HepG2 (cell line): ENCODE measurements around the gene CDK5RAP2. TPM values are rescaled to one million over a fixed set of nuclear protein-coding genes. Genes with fewer than 3 reads are reported as not detected.

Source experiments
- ATAC-seq: fragments of 200-7000 bp; cut with Tn5 transposase; 3 replicates; pipeline ENCODE4 v1.9.1; 2020; ENCODE audit warnings: mild to moderate bottlenecking, moderate library complexity
- BruUV-seq: library from RNA; stranded (reverse); fragments of 400-500 nt; replicated peaks from 2 replicates; lab custom pipeline; 2021; lab: Mats Ljungman, UMichigan
- CTCF ChIA-PET: fragments of 300-600 bp; formaldehyde crosslinking; extraction: SDS; loops from one replicate; lab custom pipeline; 2021; ENCODE audit warnings: low total read pairs, inconsistent platforms, low intra/inter-chr PET ratio; lab: Yijun Ruan, JAX
- POLR2A ChIA-PET: fragments of 350-600 bp; sonication (Branson Sonifier 250); formaldehyde crosslinking; loops from one replicate; lab custom pipeline; 2020; ENCODE audit warnings: antibody characterized with exemption, inconsistent platforms; lab: Yijun Ruan, JAX
- DNase-seq: peaks from one replicate; pipeline ENCODE4 v3.0.0-alpha.2; 2015; ENCODE audit warnings: low spot score
- FAIRE-seq: peaks from 3 replicates; lab custom pipeline; 2011; peaks lifted over from hg19 to GRCh38; lab: Jason Lieb, UNC
- H2AFZ ChIP-seq: one replicate; pipeline ENCODE4 v1.6.1; 2011; ENCODE audit warnings: low read length, inconsistent platforms
- H3K27ac ChIP-seq: fragments of 300-600 bp; 3 replicates; pipeline ENCODE4 v1.8.0; 2011; ENCODE audit warnings: mixed run types, mild to moderate bottlenecking, mixed read lengths, low read length, inconsistent platforms; ENCODE audit not compliant: insufficient read depth; ENCODE audit errors: extremely low read length
- H3K27me3 ChIP-seq, 2 experiments: fragments of 200-600 bp in 1 of 2; 2 replicates in 1 of 2; 3 replicates in 1 of 2; pipeline versions ENCODE4 v1.6.0 to v1.8.0; 2011; ENCODE audit warnings: low read length in 2 of 2, mild to moderate bottlenecking in 2 of 2, moderate library complexity in 2 of 2, inconsistent platforms in 1 of 2; ENCODE audit not compliant: insufficient read depth in 2 of 2, control insufficient read depth in 1 of 2
- H3K36me3 ChIP-seq, 2 experiments: fragments of 200-600 bp in 1 of 2; replicated peaks in 1 of 2; 2 replicates in 1 of 2; 3 replicates in 1 of 2; pipeline versions ENCODE4 v1.5.1 to v1.8.0; 2011; ENCODE audit warnings: low read length in 2 of 2, inconsistent platforms in 1 of 2; ENCODE audit not compliant: insufficient read depth in 2 of 2, control insufficient read depth in 1 of 2
- H3K4me1 ChIP-seq: 2 replicates; pipeline ENCODE4 v1.5.1; 2012; ENCODE audit warnings: low read length, inconsistent platforms; ENCODE audit not compliant: insufficient read depth
- H3K4me2 ChIP-seq: 2 replicates; pipeline ENCODE4 v1.6.0; 2011; ENCODE audit warnings: low read depth, low read length, inconsistent platforms
- H3K4me3 ChIP-seq, 3 experiments: fragments of 200-600 bp in 1 of 3; sonication (generic), shearing (Covaris generic) in 1 of 3; replicated peaks in 1 of 3; 2 replicates each; pipeline ENCODE4 v1.5.1; 2011 to 2016; ENCODE audit warnings: low read length in 3 of 3, inconsistent platforms in 2 of 3, low read depth in 2 of 3, mild to moderate bottlenecking in 2 of 3, control low read depth in 1 of 3, mixed read lengths in 1 of 3; ENCODE audit not compliant: insufficient read depth in 1 of 3
- H3K79me2 ChIP-seq: one replicate; pipeline ENCODE4 v1.6.1; 2011; ENCODE audit warnings: low read length, inconsistent platforms; ENCODE audit not compliant: insufficient read depth
- H3K9ac ChIP-seq: 2 replicates; pipeline ENCODE4 v1.6.0; 2011; ENCODE audit warnings: mild to moderate bottlenecking, low read depth, low read length, inconsistent platforms; ENCODE audit not compliant: insufficient read depth
- H3K9me3 ChIP-seq: 2 replicates; pipeline ENCODE4 v1.5.1; 2012; ENCODE audit warnings: mild to moderate bottlenecking, low read length
- H4K20me1 ChIP-seq: 2 replicates; pipeline ENCODE4 v1.6.0; 2011; ENCODE audit warnings: inconsistent platforms, mild to moderate bottlenecking, low read length, moderate library complexity; ENCODE audit not compliant: insufficient read depth
- ARNT2 ChIP-seq: sonication (generic); formaldehyde crosslinking; IDR thresholded peaks from 2 replicates; pipeline ENCODE4 v1.8.0; 2022; ENCODE audit warnings: mild to moderate bottlenecking, low read depth, missing genetic modification reagents, moderate library complexity
- BRF2 ChIP-seq: sonication (generic); formaldehyde crosslinking; IDR thresholded peaks from 2 replicates; pipeline ENCODE4 v1.8.1; 2022; ENCODE audit warnings: mild to moderate bottlenecking, missing genetic modification reagents
- CHD2 ChIP-seq: IDR thresholded peaks from 2 replicates; pipeline ENCODE4 v1.6.1; 2011; ENCODE audit warnings: low read depth, low read length, improper control_type of control experiment
- DMAP1 ChIP-seq: IDR thresholded peaks from 2 replicates; pipeline ENCODE4 v1.6.1; 2016
- KDM5B ChIP-seq: sonication (generic); formaldehyde crosslinking; IDR thresholded peaks from 2 replicates; pipeline ENCODE4 v1.4.0; 2020; ENCODE audit warnings: missing genetic modification reagents, mild to moderate bottlenecking, borderline replicate concordance
- KLF12 ChIP-seq: sonication (generic); formaldehyde crosslinking; IDR thresholded peaks from 2 replicates; pipeline ENCODE4 v1.4.0; 2020; ENCODE audit warnings: missing genetic modification reagents, borderline replicate concordance
- REPIN1 ChIP-seq: sonication (generic); formaldehyde crosslinking; IDR thresholded peaks from 2 replicates; pipeline ENCODE4 v1.8.0; 2022; ENCODE audit warnings: missing genetic modification reagents, low read depth, mild to moderate bottlenecking, borderline replicate concordance
- SMAD3 ChIP-seq: sonication (generic); formaldehyde crosslinking; IDR thresholded peaks from 2 replicates; pipeline ENCODE4 v1.4.0; 2020; ENCODE audit warnings: missing genetic modification reagents
- THAP7 ChIP-seq: sonication (generic); formaldehyde crosslinking; IDR thresholded peaks from 2 replicates; pipeline ENCODE4 v1.8.1; 2023; ENCODE audit warnings: mild to moderate bottlenecking, missing genetic modification reagents
- ZBTB8A ChIP-seq: sonication (generic); formaldehyde crosslinking; IDR thresholded peaks from 2 replicates; pipeline ENCODE4 v1.4.0; 2020; ENCODE audit warnings: mild to moderate bottlenecking, low read depth, missing genetic modification reagents, borderline replicate concordance
- ZNF263 ChIP-seq: sonication (generic); formaldehyde crosslinking; IDR thresholded peaks from 2 replicates; pipeline ENCODE4 v1.4.0; 2020; ENCODE audit warnings: missing genetic modification reagents
- ZNF598 ChIP-seq: sonication (generic); formaldehyde crosslinking; IDR thresholded peaks from 2 replicates; pipeline ENCODE4 v1.5.1; 2020; ENCODE audit warnings: mild to moderate bottlenecking, missing genetic modification reagents, borderline replicate concordance
- ZNF614 ChIP-seq: IDR thresholded peaks from 2 replicates; pipeline ENCODE4 v1.6.1; 2018; ENCODE audit warnings: missing biosample characterization, missing genetic modification reagents, inconsistent platforms, borderline replicate concordance
- WGBS: methylation state at CpG from one replicate; pipeline ENCODE4 v1.1.6; 2017; ENCODE audit warnings: low lambda C conversion rate; 5-methylcytosine and 5-hydroxymethylcytosine counted together
- in situ Hi-C: cut with HindIII; loops from 2 replicates; pipeline ENCODE4 v1.10.0; 2017; ENCODE audit warnings: low pct_unique_long_range_greater_than_20kb; ENCODE audit not compliant: extremely low pct_ligation_motif_present
- intact Hi-C: fragments of 100-400 bp; cut with micrococcal nuclease; formaldehyde crosslinking; loops from one replicate; pipeline ENCODE4 v1.10.0; 2022; ENCODE audit not compliant: unreplicated experiment
- polyA plus RNA-seq, 8 experiments: library from polyadenylated mRNA; depleted of rRNA in 3 of 8; stranded (reverse) in 7 of 8; unstranded in 1 of 8; fragments of >200 nt; fragmentation: Illumina TruSeq in 4 of 8; extraction: Trizol in 4 of 8; gene quantifications; 2 replicates each; pipeline versions ENCODE4 v1.2.1 to v1.2.3, GENCODE V29; 2011 to 2016; ENCODE audit warnings: low read depth in 4 of 8, missing spikeins in 1 of 8, mixed read lengths in 1 of 8; ENCODE audit not compliant: insufficient read depth in 1 of 8
- total RNA-seq, 5 experiments: library from RNA; depleted of rRNA; stranded (reverse); fragments of >200 nt; fragmentation: Illumina TruSeq; extraction: Trizol; gene quantifications; 2 replicates each; pipeline ENCODE4 v1.2.3, GENCODE V29; 2016; ENCODE audit warnings: low read depth in 1 of 5
- TF ChIP-seq, protein P1 (sequence below): sonication (generic); formaldehyde crosslinking; IDR thresholded peaks from 2 replicates; pipeline ENCODE4 v1.5.0; 2020; ENCODE audit warnings: missing genetic modification reagents

The CDK5RAP2 gene
- total and polyA plus RNA-seq, 2 of the 13 experiments (the other 11 are each of a cell fraction or from before 2014, with no cell fraction given): 31.8 to 42.2 TPM

DNA sequence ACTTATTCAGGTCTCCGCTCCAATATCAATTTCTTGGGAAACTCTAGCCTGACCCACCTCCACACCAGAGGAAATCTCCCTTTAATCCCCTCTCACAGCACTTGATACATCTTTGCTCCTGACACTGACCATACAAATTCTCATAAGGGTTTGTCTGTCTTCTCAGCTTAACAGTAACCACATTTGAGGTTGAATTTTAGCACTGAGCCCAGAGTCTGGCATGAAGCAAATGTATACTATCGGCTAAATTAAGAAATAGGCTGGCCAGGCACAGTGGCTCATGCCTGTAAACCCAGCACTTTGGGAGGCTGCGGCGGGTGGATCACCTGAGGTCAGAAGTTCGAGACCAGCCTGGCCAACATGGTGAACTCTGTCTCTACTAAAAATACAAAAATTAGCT, 9.7 kb downstream of the CDK5RAP2 start:
- Histone ChIP-seq H4K20me1 (no peaks in the 10 kb centered on the region), H3K9me3 (no peaks in the 10 kb centered on the region), H2AFZ (no peak overlapping the region), H3K36me3 (peaks cover 19 to 53% of the 10 kb centered on the region in 2 experiments), H3K4me2 (no peak overlapping the region), H3K9ac (0 out of 2 replicates have a peak overlapping the region, but pooled peaks have one; percentile 0), H3K27me3 (no peaks in the 10 kb centered on the region), H3K27ac (peak overlapping the region; percentile 98), H3K79me2 (peaks cover 73% of the 10 kb centered on the region), H3K4me1 (peaks cover 72% of the 10 kb centered on the region), H3K4me3 (no peak overlapping the region)
- TF ChIP-seq ZNF614 (CRISPR knock-in tag) (no peak), KDM5B (CRISPR knock-in tag) (0 out of 2 replicates have a peak, but pooled peaks have one; percentile 33)
- intact Hi-C loops (loop anchor here (5.0 kb wide), 2 partner anchors 33 to 42 kb away; no protein-coding TSS in a partner anchor), in situ Hi-C loops (no loop called here)
- WGBS: 93% methylated on average over 5 of the region's 5 CpGs
- no peak for FAIRE-seq
- BruUV-seq: no TSS peak
- DNase-seq: no peak
- ChIA-PET CTCF (no interaction called here), POLR2A (interaction anchor here (1.6 to 3.0 kb wide), 2 partner anchors 10 to 38 kb away, joined by 6 to 25 read pairs; no protein-coding TSS in a partner anchor)
- no peak for ATAC-seq

GRCh38 chr9:120569556-120569955, 10.4 kb downstream of the CDK5RAP2 start:
- Histone ChIP-seq H3K4me1 (peaks cover 69% of the 10 kb centered on the region), H3K4me3 (no peak overlapping the region), H3K9ac (no peak overlapping the region), H3K9me3 (no peaks in the 10 kb centered on the region), H3K27ac (no peak overlapping the region), H3K4me2 (no peak overlapping the region), H3K36me3 (peaks cover 19 to 60% of the 10 kb centered on the region in 2 experiments), H2AFZ (no peak overlapping the region)
- intact Hi-C loops: no loop called here
- 94% methylated on average over 5 of the region's 5 CpGs for WGBS
- CTCF ChIA-PET: no interaction called here
- no peak for DNase-seq
- TF ChIP-seq, protein P1, sequence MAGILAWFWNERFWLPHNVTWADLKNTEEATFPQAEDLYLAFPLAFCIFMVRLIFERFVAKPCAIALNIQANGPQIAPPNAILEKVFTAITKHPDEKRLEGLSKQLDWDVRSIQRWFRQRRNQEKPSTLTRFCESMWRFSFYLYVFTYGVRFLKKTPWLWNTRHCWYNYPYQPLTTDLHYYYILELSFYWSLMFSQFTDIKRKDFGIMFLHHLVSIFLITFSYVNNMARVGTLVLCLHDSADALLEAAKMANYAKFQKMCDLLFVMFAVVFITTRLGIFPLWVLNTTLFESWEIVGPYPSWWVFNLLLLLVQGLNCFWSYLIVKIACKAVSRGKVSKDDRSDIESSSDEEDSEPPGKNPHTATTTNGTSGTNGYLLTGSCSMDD: no peak
- TF ChIP-seq DMAP1 (no peak), KLF12 (CRISPR knock-in tag) (no peak), SMAD3 (no peak), BRF2 (no peak), ZBTB8A (CRISPR knock-in tag) (no peak), CHD2 (no peak), THAP7 (no peak), ARNT2 (CRISPR knock-in tag) (no peak), REPIN1 (CRISPR knock-in tag) (no peak), ZNF263 (no peak), ZNF598 (CRISPR knock-in tag) (no peak)
- TF ChIP-seq, all 625 proteins: peak for 0
- ATAC-seq (no peak), FAIRE-seq (no peak)
- H4K20me1 ChIP-seq: no peaks in the 10 kb centered on the region
- peaks cover 73% of the 10 kb centered on the region for H3K79me2 ChIP-seq
- in situ Hi-C loops: no loop called here
- POLR2A ChIA-PET: interaction anchor here (3.0 kb wide), 1 partner anchor 9 kb away, joined by 25 read pairs; no protein-coding TSS in a partner anchor
- no TSS peak for BruUV-seq
- no peaks in the 10 kb centered on the region for H3K27me3 ChIP-seq
